Measurements from ENCODE around the gene SCAF11. TPM values are rescaled to one million over a fixed set of nuclear protein-coding genes. Genes with fewer than 3 reads are reported as not detected.

Gene SCAF11
- total RNA-seq, 5 donors from 2014 or later (not counting 1 experiment from before 2014, with no cell fraction given): 149 to 184 (median 163) TPM

- 0% methylated on average over 46 of the region's 71 CpGs for WGBS (ENCODE audit: insufficient coverage)
- ATAC-seq (replicated peaks in 1 of 4) (peak; percentile 6 to 34 (median 10)), DNase-seq (peak; percentile 47 to 85 (median 71))
- no peaks in the 10 kb centered on the region for H3K27me3 ChIP-seq (replicated peaks in 1 of 2; ENCODE audit: control insufficient read depth in 2 of 2, extremely low read depth in 1 of 2, insufficient read depth in 2 of 2, low read length in 1 of 2)
- H3K36me3 ChIP-seq (ENCODE audit: control insufficient read depth in 2 of 2, extremely low read depth in 1 of 2, insufficient read depth in 1 of 2, low read length in 1 of 2): peaks cover 0 to 1% of the 10 kb centered on the region in 2 donors
- H3K27ac ChIP-seq (ENCODE audit: low read length): peak overlapping the region; percentile 99
- Mint-ChIP-seq H3K9me3 (no peaks in the 10 kb centered on the region), H3K4me1 (peaks cover 39 to 43% (median 40%) of the 10 kb centered on the region in 3 donors), H3K36me3 (peaks cover 8% of the 10 kb centered on the region), H3K27me3 (no peaks in the 10 kb centered on the region), H3K27ac (peak overlapping the region; percentile 98 to 99), H3K4me3 (peak overlapping the region; percentile 86 to 97 (median 97))
- H3K9me3 ChIP-seq: no peaks in the 10 kb centered on the region
- peaks cover 13 to 23% of the 10 kb centered on the region in 2 experiments for H3K4me1 ChIP-seq (ENCODE audit: control insufficient read depth in 1 of 2, extremely low read depth in 1 of 2, insufficient read depth in 2 of 2, low read length in 2 of 2)
- POLR2A ChIA-PET: interaction anchor here (0.5 to 1.0 kb wide), 4 partner anchors 11 to 390 kb away, joined by 3 to 6 read pairs (median 4); no protein-coding TSS in a partner anchor
- CTCF ChIA-PET: interaction anchor here (0.8 to 1.5 kb wide), 5 partner anchors 12 to 277 kb away, joined by 3 to 5 read pairs (median 4); partner anchors contain the start of gene SLC38A1 (in 1 of the 2)
- H3K4me3 ChIP-seq (ENCODE audit: control insufficient read depth in 1 of 2, extremely low read depth in 1 of 2, low read length in 1 of 2): peak overlapping the region; percentile 77 to 99
Observed at GRCh38 chr12:45991284-45992249, 1.2 kb upstream of the SCAF11 start.

- WGBS (ENCODE audit: insufficient coverage): under 1% methylated on average over 62 of the region's 71 CpGs
- peak; percentile 6 to 70 (median 37) for DNase-seq
- Histone ChIP-seq H3K4me3 (ENCODE audit: control insufficient read depth in 1 of 2, extremely low read depth in 1 of 2, low read length in 1 of 2) (peak overlapping the region; percentile 96 to 99), H3K27ac (ENCODE audit: low read length) (peak overlapping the region; percentile 99), H3K27me3 (replicated peaks in 1 of 2; ENCODE audit: control insufficient read depth in 2 of 2, extremely low read depth in 1 of 2, insufficient read depth in 2 of 2, low read length in 1 of 2) (no peaks in the 10 kb centered on the region), H3K9me3 (no peaks in the 10 kb centered on the region), H3K36me3 (ENCODE audit: control insufficient read depth in 2 of 2, extremely low read depth in 1 of 2, insufficient read depth in 1 of 2, low read length in 1 of 2) (peaks cover 0 to 3% of the 10 kb centered on the region in 2 donors), H3K4me1 (ENCODE audit: control insufficient read depth in 1 of 2, extremely low read depth in 1 of 2, insufficient read depth in 2 of 2, low read length in 2 of 2) (peaks cover 13 to 29% of the 10 kb centered on the region in 2 experiments)
- peak overlapping the region; percentile 86 to 97 (median 97) for H3K4me3 Mint-ChIP-seq
- no peaks in the 10 kb centered on the region for H3K9me3 Mint-ChIP-seq
- peak overlapping the region; percentile 98 to 99 for H3K27ac Mint-ChIP-seq
- peaks cover 22% of the 10 kb centered on the region for H3K36me3 Mint-ChIP-seq
- no peaks in the 10 kb centered on the region for H3K27me3 Mint-ChIP-seq
- ChIA-PET POLR2A (interaction anchor here (0.6 to 0.7 kb wide), 4 partner anchors 84 to 626 kb away, joined by 4 to 10 read pairs (median 6); no protein-coding TSS in a partner anchor), CTCF (interaction anchor here (0.6 to 1.5 kb wide), 5 partner anchors 9 to 159 kb away, joined by 3 to 6 read pairs (median 5); no protein-coding TSS in a partner anchor)
- H3K4me1 Mint-ChIP-seq: peaks cover 56 to 59% (median 56%) of the 10 kb centered on the region in 3 donors
- peak; percentile 10 to 29 (median 18) for ATAC-seq (replicated peaks in 1 of 4)
Observed at GRCh38 chr12:45989721-45990467, 480 bp downstream of the SCAF11 start.

DNA sequence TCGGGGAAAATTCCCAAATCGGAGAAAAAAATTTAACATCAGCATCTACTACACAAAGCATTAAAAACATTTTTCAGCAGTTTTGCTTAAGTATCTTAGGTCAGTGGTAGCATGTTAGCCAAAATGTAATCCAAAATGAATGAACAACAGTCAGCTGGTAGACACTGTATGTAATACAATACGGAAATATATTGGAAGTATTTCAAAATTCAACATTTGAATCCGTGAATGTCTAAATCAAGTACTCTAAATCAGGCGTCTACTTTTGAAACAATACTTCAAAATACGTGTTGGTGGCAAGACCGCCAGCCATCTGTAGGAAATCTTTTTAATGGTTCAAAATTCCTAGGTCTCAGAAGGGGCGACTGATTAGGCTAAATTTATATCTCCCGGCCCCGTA, 1.1 kb downstream of the SCAF11 start:
- ChIA-PET POLR2A (interaction anchor here in 1 of 2 donors (0.6 kb wide), 2 partner anchors 273 to 313 kb away, joined by 3 to 4 read pairs; no protein-coding TSS in a partner anchor), CTCF (interaction anchor here (0.6 to 1.5 kb wide), 2 partner anchors 9 to 21 kb away, joined by 3 to 4 read pairs; no protein-coding TSS in a partner anchor)
- H3K27ac Mint-ChIP-seq: peak overlapping the region; percentile 88 to 99
- peaks cover 0 to 3% of the 10 kb centered on the region in 2 donors for H3K36me3 ChIP-seq (ENCODE audit: control insufficient read depth in 2 of 2, extremely low read depth in 1 of 2, insufficient read depth in 1 of 2, low read length in 1 of 2)
- no peaks in the 10 kb centered on the region for H3K27me3 ChIP-seq (replicated peaks in 1 of 2; ENCODE audit: control insufficient read depth in 2 of 2, extremely low read depth in 1 of 2, insufficient read depth in 2 of 2, low read length in 1 of 2)
- peaks cover 22% of the 10 kb centered on the region for H3K36me3 Mint-ChIP-seq
- WGBS (ENCODE audit: insufficient coverage): 0% methylated on average over 4 of the region's 10 CpGs
- peak overlapping the region; percentile 99 for H3K27ac ChIP-seq (ENCODE audit: low read length)
- H3K9me3 ChIP-seq: no peaks in the 10 kb centered on the region
- peak overlapping the region; percentile 96 to 99 for H3K4me3 ChIP-seq (ENCODE audit: control insufficient read depth in 1 of 2, extremely low read depth in 1 of 2, low read length in 1 of 2)
- H3K27me3 Mint-ChIP-seq: no peaks in the 10 kb centered on the region
- ATAC-seq (replicated peaks in 1 of 4): no peak
- DNase-seq: no peak
- peak overlapping the region; percentile 86 to 97 (median 97) for H3K4me3 Mint-ChIP-seq
- H3K4me1 ChIP-seq (ENCODE audit: control insufficient read depth in 1 of 2, extremely low read depth in 1 of 2, insufficient read depth in 2 of 2, low read length in 2 of 2): peaks cover 18 to 32% of the 10 kb centered on the region in 2 experiments
- no peaks in the 10 kb centered on the region for H3K9me3 Mint-ChIP-seq
- H3K4me1 Mint-ChIP-seq: peaks cover 62 to 66% (median 62%) of the 10 kb centered on the region in 3 donors

DNA sequence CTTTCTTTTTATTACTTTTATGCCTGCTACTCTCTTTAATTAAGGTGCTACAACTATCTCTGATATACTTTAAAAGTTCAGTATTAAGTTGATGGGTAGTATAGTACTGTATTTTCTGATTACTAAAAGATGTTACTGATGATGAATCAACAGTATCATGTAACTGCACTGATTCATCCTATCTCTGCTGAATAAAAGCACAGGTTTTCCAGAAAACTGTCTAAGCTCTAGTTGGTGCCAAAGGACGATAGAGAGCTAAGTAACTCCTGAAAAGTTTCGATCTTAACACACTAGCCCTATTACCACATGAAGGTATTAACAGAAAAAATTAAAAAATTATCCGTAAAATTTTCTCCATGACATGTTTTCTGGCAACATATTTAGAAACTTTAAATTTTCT, 2.1 kb downstream of the SCAF11 start:
- peak overlapping the region; percentile 54 to 97 (median 86) for H3K4me3 Mint-ChIP-seq
- H3K9me3 Mint-ChIP-seq: no peaks in the 10 kb centered on the region
- no peak overlapping the region for H3K27ac ChIP-seq (ENCODE audit: low read length)
- peaks cover 22% of the 10 kb centered on the region for H3K36me3 Mint-ChIP-seq
- ChIA-PET CTCF (interaction anchor here in 1 of 2 donors (0.8 kb wide), 1 partner anchor 369 kb away, joined by 3 read pairs; no protein-coding TSS in a partner anchor), POLR2A (interaction anchor here in 1 of 2 donors (0.6 kb wide), 2 partner anchors 18 to 22 kb away, joined by 3 to 5 read pairs; no protein-coding TSS in a partner anchor)
- peaks cover 71 to 76% (median 73%) of the 10 kb centered on the region in 3 donors for H3K4me1 Mint-ChIP-seq
- H3K4me3 ChIP-seq (ENCODE audit: control insufficient read depth in 1 of 2, extremely low read depth in 1 of 2, low read length in 1 of 2): no peak overlapping the region
- DNase-seq (no peak), ATAC-seq (replicated peaks in 1 of 4) (no peak)
- no CpG with 5 or more reads among the region's 3 CpGs for WGBS (ENCODE audit: insufficient coverage)
- H3K9me3 ChIP-seq: no peaks in the 10 kb centered on the region
- H3K27me3 ChIP-seq (replicated peaks in 1 of 2; ENCODE audit: control insufficient read depth in 2 of 2, extremely low read depth in 1 of 2, insufficient read depth in 2 of 2, low read length in 1 of 2): no peaks in the 10 kb centered on the region
- H3K36me3 ChIP-seq (ENCODE audit: control insufficient read depth in 2 of 2, extremely low read depth in 1 of 2, insufficient read depth in 1 of 2, low read length in 1 of 2): peaks cover 0 to 3% of the 10 kb centered on the region in 2 donors
- H3K27ac Mint-ChIP-seq: peak overlapping the region in 1 of 2 donors; percentile 41
- no peaks in the 10 kb centered on the region for H3K27me3 Mint-ChIP-seq
- peaks cover 18 to 36% of the 10 kb centered on the region in 2 experiments for H3K4me1 ChIP-seq (ENCODE audit: control insufficient read depth in 1 of 2, extremely low read depth in 1 of 2, insufficient read depth in 2 of 2, low read length in 2 of 2)

DNA sequence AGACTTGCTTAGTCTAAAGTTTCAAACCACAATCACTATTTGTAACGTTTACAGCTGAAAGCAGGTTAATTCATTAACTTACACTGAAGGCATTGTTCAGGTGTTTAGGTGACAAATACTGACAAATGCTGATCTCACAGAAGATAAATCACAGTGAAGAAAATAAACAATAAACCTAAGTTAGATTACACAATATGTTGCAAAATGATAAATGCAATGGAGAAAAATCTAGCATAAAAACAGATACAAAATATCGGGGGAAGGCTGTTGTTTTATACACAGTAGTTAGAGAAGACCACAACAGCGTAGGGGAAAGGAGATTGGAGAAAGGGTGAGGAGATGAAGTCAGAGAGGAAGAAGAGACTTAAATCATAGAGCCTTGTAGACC, 3.0 kb downstream of the SCAF11 start:
- no peaks in the 10 kb centered on the region for H3K27me3 ChIP-seq (replicated peaks in 1 of 2; ENCODE audit: control insufficient read depth in 2 of 2, extremely low read depth in 1 of 2, insufficient read depth in 2 of 2, low read length in 1 of 2)
- H3K4me3 Mint-ChIP-seq: peak overlapping the region; percentile 54 to 97 (median 86)
- H3K27me3 Mint-ChIP-seq: no peaks in the 10 kb centered on the region
- peaks cover 0 to 3% of the 10 kb centered on the region in 2 donors for H3K36me3 ChIP-seq (ENCODE audit: control insufficient read depth in 2 of 2, extremely low read depth in 1 of 2, insufficient read depth in 1 of 2, low read length in 1 of 2)
- H3K27ac ChIP-seq (ENCODE audit: low read length): peak overlapping the region; percentile 16
- H3K9me3 ChIP-seq: no peaks in the 10 kb centered on the region
- H3K4me3 ChIP-seq (ENCODE audit: control insufficient read depth in 1 of 2, extremely low read depth in 1 of 2, low read length in 1 of 2): no peak overlapping the region
- peaks cover 29% of the 10 kb centered on the region for H3K36me3 Mint-ChIP-seq
- H3K9me3 Mint-ChIP-seq: no peaks in the 10 kb centered on the region
- peaks cover 18 to 38% of the 10 kb centered on the region in 2 experiments for H3K4me1 ChIP-seq (ENCODE audit: control insufficient read depth in 1 of 2, extremely low read depth in 1 of 2, insufficient read depth in 2 of 2, low read length in 2 of 2)
- ChIA-PET POLR2A (interaction anchor here in 1 of 2 donors (0.6 kb wide), 1 partner anchor 59 kb away, joined by 4 read pairs; no protein-coding TSS in a partner anchor), CTCF (no interaction called here)
- DNase-seq (no peak), ATAC-seq (replicated peaks in 1 of 4) (no peak)
- WGBS (ENCODE audit: insufficient coverage): 100% methylated on average over 1 of the region's 3 CpGs
- H3K27ac Mint-ChIP-seq: peak overlapping the region; percentile 50 to 76
- H3K4me1 Mint-ChIP-seq: peaks cover 81 to 85% (median 82%) of the 10 kb centered on the region in 3 donors
